Measurements from ENCODE around the gene P2RX2. TPM values are rescaled to one million over a fixed set of nuclear protein-coding genes. Genes with fewer than 3 reads are reported as not detected.

P2RX2 gene
- total RNA-seq, 2 experiments from 2014 or later = not detected

GRCh38 chr12:132610051-132610759 is 8.4 kb upstream of the P2RX2 start, which contains the start of gene LRCOL1:
Gene LRCOL1, minus strand, starts transcription at chr12:132610582. Its CDS starts 4,331 bp downstream, at chr12:132606251.
- H3K4me2 ChIP-seq (ENCODE audit: low read length) = no peak within 1 kb of the TSS

GRCh38 chr12:132610866-132611602 is 7.5 kb upstream of the P2RX2 start:
- H3K9me3 ChIP-seq (ENCODE audit: low read length) = peaks cover 4% of the 10 kb centered on the region; the same call in 1 of the 2 replicates
- ChIA-PET POLR2A (no interaction called here), CTCF (ENCODE audit: unreplicated experiment) (no interaction called here)
- H3K27ac ChIP-seq (ENCODE audit: low read depth, low read length, poor library complexity, severe bottlenecking) = no peak overlapping the region
- H2AFZ ChIP-seq (ENCODE audit: low read length) = no peak overlapping the region
- no peaks in the 10 kb centered on the region for H4K20me1 ChIP-seq (ENCODE audit: insufficient read depth, low read length)
- H3K9me2 ChIP-seq (ENCODE audit: insufficient read depth, low read length) = no peaks in the 10 kb centered on the region
- DNase-seq (ENCODE audit: low spot score) = no peak
- H3K4me2 ChIP-seq (ENCODE audit: low read length) = no peak overlapping the region
- no peak overlapping the region for H3K4me3 ChIP-seq (ENCODE audit: low read depth, low read length, poor library complexity, severe bottlenecking)
- TF ChIP-seq CTCF (conservative IDR thresholded peaks at IDR 0.05; ENCODE audit: low read length) (no peak), EZH2phosphoT487 (IDR thresholded peaks at IDR 0.05; ENCODE audit: borderline replicate concordance, low read depth, low read length) (no peak)
- H3K4me1 ChIP-seq (ENCODE audit: insufficient read depth, low read length, poor library complexity, severe bottlenecking) = peaks cover 9% of the 10 kb centered on the region
- intact Hi-C loops (cut with micrococcal nuclease; ENCODE audit: unreplicated experiment) = no loop called here
- H3K36me3 ChIP-seq (ENCODE audit: insufficient read depth, low read length) = no peaks in the 10 kb centered on the region
- BruUV-seq (replicated peaks) = no TSS peak
- H3K79me2 ChIP-seq (ENCODE audit: insufficient read depth, low read depth, low read length) = no peaks in the 10 kb centered on the region

More at GRCh38 chr12:132610051-132610759, 8.4 kb upstream of the P2RX2 start, which contains the start of gene LRCOL1:
- no peaks in the 10 kb centered on the region for H3K9me3 ChIP-seq (ENCODE audit: low read length)
- ChIA-PET CTCF (ENCODE audit: unreplicated experiment) (no interaction called here), POLR2A (no interaction called here)
- peaks cover 9% of the 10 kb centered on the region for H3K4me1 ChIP-seq (ENCODE audit: insufficient read depth, low read length, poor library complexity, severe bottlenecking)
- TF ChIP-seq EZH2phosphoT487 (IDR thresholded peaks at IDR 0.05; ENCODE audit: borderline replicate concordance, low read depth, low read length) (no peak), CTCF (conservative IDR thresholded peaks at IDR 0.05; ENCODE audit: low read length) (no peak)
- intact Hi-C loops (cut with micrococcal nuclease; ENCODE audit: unreplicated experiment) = no loop called here
- no peak within 1 kb of the TSS for H3K4me3 ChIP-seq (ENCODE audit: low read depth, low read length, poor library complexity, severe bottlenecking)
- H3K79me2 ChIP-seq (ENCODE audit: insufficient read depth, low read depth, low read length) = no peaks in the 10 kb centered on the region
- no TSS peak for BruUV-seq (replicated peaks)
- no peak for DNase-seq (ENCODE audit: low spot score)
- no peak within 1 kb of the TSS for H2AFZ ChIP-seq (ENCODE audit: low read length)
- H3K36me3 ChIP-seq (ENCODE audit: insufficient read depth, low read length) = no peaks in the 10 kb centered on the region
- H3K9me2 ChIP-seq (ENCODE audit: insufficient read depth, low read length) = no peaks in the 10 kb centered on the region
- no peak within 1 kb of the TSS for H3K27ac ChIP-seq (ENCODE audit: low read depth, low read length, poor library complexity, severe bottlenecking)
- H4K20me1 ChIP-seq (ENCODE audit: insufficient read depth, low read length) = no peaks in the 10 kb centered on the region

Data from OCI-LY7 (cell line).